Suprapubic skin (tissue), 3 donors: ENCODE measurements around the gene C1GALT1.

Source experiments
- POLR2A ChIP-seq, 2 donors: fragments of 450-650 bp; IDR thresholded peaks; one replicate each; pipeline ENCODE4 v1.6.1; 2017; ENCODE audit warnings: antibody characterized with exemption in 2 of 2, mild to moderate bottlenecking in 2 of 2, moderate library complexity in 2 of 2
- TF ChIP-seq, protein P1 (sequence below), 2 donors: fragments of 200-600 bp in 1 of 2; fragments of 450-650 bp in 1 of 2; sonication (generic) in 1 of 2; IDR thresholded peaks; one replicate each; pipeline ENCODE4 v1.5.1; 2016 to 2019; ENCODE audit warnings: antibody characterized with exemption in 2 of 2, mild to moderate bottlenecking in 1 of 2, moderate library complexity in 1 of 2

DNA sequence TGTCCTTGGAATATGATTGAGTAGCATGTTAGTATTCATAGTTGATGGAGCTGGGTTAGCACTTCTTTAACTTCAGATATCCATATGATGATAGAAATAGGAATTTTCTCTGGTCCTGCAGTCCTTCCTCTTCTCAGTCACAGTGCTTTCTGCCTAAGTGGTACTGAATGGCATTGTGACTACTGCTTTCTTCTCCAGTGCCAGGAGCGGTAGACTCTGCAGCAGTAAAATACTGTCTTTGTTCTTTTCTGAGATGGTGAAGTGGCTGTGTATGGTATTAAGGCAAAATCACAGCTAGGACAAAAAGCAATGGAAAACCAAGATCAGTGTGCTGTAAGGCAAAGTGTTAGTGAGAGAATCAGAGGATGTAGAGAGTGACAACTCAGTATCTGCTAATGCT lies 46.6 kb downstream of the C1GALT1 start:
- TF ChIP-seq, protein P1, sequence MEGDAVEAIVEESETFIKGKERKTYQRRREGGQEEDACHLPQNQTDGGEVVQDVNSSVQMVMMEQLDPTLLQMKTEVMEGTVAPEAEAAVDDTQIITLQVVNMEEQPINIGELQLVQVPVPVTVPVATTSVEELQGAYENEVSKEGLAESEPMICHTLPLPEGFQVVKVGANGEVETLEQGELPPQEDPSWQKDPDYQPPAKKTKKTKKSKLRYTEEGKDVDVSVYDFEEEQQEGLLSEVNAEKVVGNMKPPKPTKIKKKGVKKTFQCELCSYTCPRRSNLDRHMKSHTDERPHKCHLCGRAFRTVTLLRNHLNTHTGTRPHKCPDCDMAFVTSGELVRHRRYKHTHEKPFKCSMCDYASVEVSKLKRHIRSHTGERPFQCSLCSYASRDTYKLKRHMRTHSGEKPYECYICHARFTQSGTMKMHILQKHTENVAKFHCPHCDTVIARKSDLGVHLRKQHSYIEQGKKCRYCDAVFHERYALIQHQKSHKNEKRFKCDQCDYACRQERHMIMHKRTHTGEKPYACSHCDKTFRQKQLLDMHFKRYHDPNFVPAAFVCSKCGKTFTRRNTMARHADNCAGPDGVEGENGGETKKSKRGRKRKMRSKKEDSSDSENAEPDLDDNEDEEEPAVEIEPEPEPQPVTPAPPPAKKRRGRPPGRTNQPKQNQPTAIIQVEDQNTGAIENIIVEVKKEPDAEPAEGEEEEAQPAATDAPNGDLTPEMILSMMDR (IDR thresholded peaks at IDR 0.05), result no peak
- no peak for TF ChIP-seq POLR2A (IDR thresholded peaks at IDR 0.05)
